WTC11 (cell line): ENCODE data around the gene DHX57. TPM values are rescaled to one million over a fixed set of nuclear protein-coding genes. Genes with fewer than 3 reads are reported as not detected.

ENCODE experiments used
- ATAC-seq: fragments of 200-7000 bp; cut with Tn5 transposase; 2 replicates; pipeline ENCODE4 v1.10.0; 2021; ENCODE audit warnings: mild to moderate bottlenecking, moderate library complexity
- CTCF ChIA-PET: fragments of 300-600 bp; sonication (Branson Sonifier 250); formaldehyde crosslinking; loops from one replicate; lab custom pipeline; 2021; ENCODE audit warnings: antibody characterized with exemption; lab: Charles Lee
- POLR2A ChIA-PET: fragments of 350-600 bp; sonication (Branson Sonifier 250); formaldehyde crosslinking; loops from one replicate; lab custom pipeline; 2021; ENCODE audit warnings: antibody characterized with exemption; lab: Charles Lee
- DNase-seq: peaks from one replicate; pipeline ENCODE4 v3.0.0; 2021; ENCODE audit warnings: low spot score
- H3K27ac Mint-ChIP-seq: 2 replicates; pipeline ENCODE4 v1.8.0; 2021; ENCODE audit warnings: mixed read lengths
- H3K27me3 Mint-ChIP-seq: 2 replicates; pipeline ENCODE4 v1.8.0; 2021; ENCODE audit warnings: low read depth, mild to moderate bottlenecking, moderate library complexity, mixed read lengths
- H3K36me3 Mint-ChIP-seq: 2 replicates; pipeline ENCODE4 v1.8.0; 2021; ENCODE audit warnings: mixed read lengths
- H3K4me1 Mint-ChIP-seq: 2 replicates; pipeline ENCODE4 v1.8.0; 2022; ENCODE audit warnings: mixed read lengths
- H3K4me3 Mint-ChIP-seq: 2 replicates; pipeline ENCODE4 v1.8.0; 2021; ENCODE audit warnings: mild to moderate bottlenecking, moderate library complexity, mixed read lengths
- H3K9me3 Mint-ChIP-seq: 2 replicates; pipeline ENCODE4 v1.8.0; 2021; ENCODE audit warnings: mixed read lengths
- CREB1 ChIP-seq: sonication (generic); formaldehyde crosslinking; IDR thresholded peaks from 2 replicates; pipeline ENCODE4 v1.8.0; 2023; ENCODE audit warnings: mild to moderate bottlenecking, missing genetic modification reagents
- EMX1 ChIP-seq: fragments of 250-450 bp; sonication (Bioruptor Pico); IDR thresholded peaks from 2 replicates; pipeline ENCODE4 v1.8.0; 2021; ENCODE audit warnings: mild to moderate bottlenecking
- ETV6 ChIP-seq: sonication (generic); formaldehyde crosslinking; IDR thresholded peaks from 2 replicates; pipeline ENCODE4 v1.8.1; 2022; ENCODE audit warnings: mild to moderate bottlenecking, missing genetic modification reagents
- KAT7 ChIP-seq: sonication (generic); formaldehyde crosslinking; IDR thresholded peaks from 2 replicates; pipeline ENCODE4 v1.8.1; 2023; ENCODE audit warnings: missing genetic modification reagents, mild to moderate bottlenecking, borderline replicate concordance
- NFE2L1 ChIP-seq: sonication (generic); formaldehyde crosslinking; IDR thresholded peaks from 2 replicates; pipeline ENCODE4 v1.8.1; 2023; ENCODE audit warnings: missing genetic modification reagents
- NR3C1 ChIP-seq: sonication (generic); formaldehyde crosslinking; conservative IDR thresholded peaks from 2 replicates; pipeline ENCODE4 v1.8.1; 2023; ENCODE audit warnings: low read depth, mild to moderate bottlenecking, missing genetic modification reagents
- OVOL2 ChIP-seq: fragments of 250-450 bp; sonication (Bioruptor Pico); IDR thresholded peaks from 2 replicates; pipeline ENCODE4 v1.9.0; 2021; ENCODE audit warnings: mild to moderate bottlenecking, borderline replicate concordance
- RORB ChIP-seq: fragments of 250-450 bp; sonication (Bioruptor Pico); IDR thresholded peaks from 2 replicates; pipeline ENCODE4 v1.9.0; 2021; ENCODE audit warnings: mild to moderate bottlenecking
- ZNF121 ChIP-seq: sonication (generic); formaldehyde crosslinking; IDR thresholded peaks from 2 replicates; pipeline ENCODE4 v1.8.0; 2023; ENCODE audit warnings: missing genetic modification reagents
- ZNF219 ChIP-seq: sonication (generic); formaldehyde crosslinking; IDR thresholded peaks from 2 replicates; pipeline ENCODE4 v1.8.0; 2023; ENCODE audit warnings: missing genetic modification reagents, mild to moderate bottlenecking, borderline replicate concordance
- ZNF263 ChIP-seq: sonication (generic); formaldehyde crosslinking; IDR thresholded peaks from 2 replicates; pipeline ENCODE4 v1.8.1; 2022; ENCODE audit warnings: low read depth, mild to moderate bottlenecking, moderate library complexity, missing genetic modification reagents
- total RNA-seq: library from RNA; stranded (reverse); gene quantifications from 3 replicates; pipeline ENCODE4 v1.2.3, GENCODE V29; 2021
- TF ChIP-seq, protein P1 (sequence below): sonication (generic); formaldehyde crosslinking; IDR thresholded peaks from 2 replicates; pipeline ENCODE4 v1.8.1; 2023; ENCODE audit warnings: mild to moderate bottlenecking, moderate library complexity, missing genetic modification reagents
- TF ChIP-seq, protein P2 (sequence below): sonication (generic); formaldehyde crosslinking; IDR thresholded peaks from 2 replicates; pipeline ENCODE4 v1.8.1; 2022; ENCODE audit warnings: low read depth, missing genetic modification reagents, borderline replicate concordance
- TF ChIP-seq, protein P3 (sequence below): sonication (generic); formaldehyde crosslinking; IDR thresholded peaks from 2 replicates; pipeline ENCODE4 v1.8.0; 2022; ENCODE audit warnings: missing genetic modification reagents
- TF ChIP-seq, protein P4 (sequence below): fragments of 250-450 bp; sonication (Bioruptor Pico); IDR thresholded peaks from 2 replicates; pipeline ENCODE4 v2.1.2; 2022; ENCODE audit warnings: mild to moderate bottlenecking, moderate library complexity
- TF ChIP-seq, protein P5 (sequence below): sonication (generic); formaldehyde crosslinking; conservative IDR thresholded peaks from 2 replicates; pipeline ENCODE4 v1.8.1; 2023; ENCODE audit warnings: mild to moderate bottlenecking, low read depth, missing genetic modification reagents, moderate library complexity
- TF ChIP-seq, protein P6 (sequence below): sonication (generic); formaldehyde crosslinking; conservative IDR thresholded peaks from 2 replicates; pipeline ENCODE4 v1.8.1; 2022; ENCODE audit warnings: mild to moderate bottlenecking, missing genetic modification reagents
- TF ChIP-seq, protein P7 (sequence below): sonication (generic); formaldehyde crosslinking; IDR thresholded peaks from 2 replicates; pipeline ENCODE4 v1.8.0; 2023; ENCODE audit warnings: mild to moderate bottlenecking, missing genetic modification reagents

Gene DHX57
- total RNA-seq, 1 experiment from 2014 or later = 30.3 TPM

DNA sequence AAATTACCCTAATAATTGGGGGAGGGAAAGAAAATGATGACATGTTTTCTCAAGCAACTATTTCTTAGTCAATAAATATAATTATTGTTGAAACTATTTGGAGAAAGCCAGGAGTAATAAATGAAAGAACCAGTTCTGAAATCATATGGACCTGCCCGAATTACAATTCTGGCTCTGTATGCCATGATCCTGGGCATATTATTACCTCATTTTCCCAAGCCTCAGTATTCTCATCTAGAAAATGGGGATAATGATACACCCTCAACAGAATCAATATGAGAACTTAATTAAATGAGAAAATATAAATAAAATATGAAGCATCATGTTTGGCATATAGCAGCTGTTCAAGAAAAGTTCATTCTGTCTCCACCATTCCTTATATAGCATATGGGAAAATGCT, 36.9 kb upstream of the DHX57 start:
- Mint-ChIP-seq H3K4me3 (no peak overlapping the region), H3K27me3 (no peaks in the 10 kb centered on the region), H3K36me3 (no peaks in the 10 kb centered on the region), H3K4me1 (no peaks in the 10 kb centered on the region), H3K27ac (no peak overlapping the region), H3K9me3 (no peaks in the 10 kb centered on the region)
- no peak for TF ChIP-seq NR3C1 (CRISPR knock-in tag)
- TF ChIP-seq, protein P1, sequence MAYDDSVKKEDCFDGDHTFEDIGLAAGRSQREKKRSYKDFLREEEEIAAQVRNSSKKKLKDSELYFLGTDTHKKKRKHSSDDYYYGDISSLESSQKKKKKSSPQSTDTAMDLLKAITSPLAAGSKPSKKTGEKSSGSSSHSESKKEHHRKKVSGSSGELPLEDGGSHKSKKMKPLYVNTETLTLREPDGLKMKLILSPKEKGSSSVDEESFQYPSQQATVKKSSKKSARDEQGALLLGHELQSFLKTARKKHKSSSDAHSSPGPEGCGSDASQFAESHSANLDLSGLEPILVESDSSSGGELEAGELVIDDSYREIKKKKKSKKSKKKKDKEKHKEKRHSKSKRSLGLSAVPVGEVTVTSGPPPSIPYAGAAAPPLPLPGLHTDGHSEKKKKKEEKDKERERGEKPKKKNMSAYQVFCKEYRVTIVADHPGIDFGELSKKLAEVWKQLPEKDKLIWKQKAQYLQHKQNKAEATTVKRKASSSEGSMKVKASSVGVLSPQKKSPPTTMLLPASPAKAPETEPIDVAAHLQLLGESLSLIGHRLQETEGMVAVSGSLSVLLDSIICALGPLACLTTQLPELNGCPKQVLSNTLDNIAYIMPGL (CRISPR knock-in tag) = no peak
- TF ChIP-seq, protein P2, sequence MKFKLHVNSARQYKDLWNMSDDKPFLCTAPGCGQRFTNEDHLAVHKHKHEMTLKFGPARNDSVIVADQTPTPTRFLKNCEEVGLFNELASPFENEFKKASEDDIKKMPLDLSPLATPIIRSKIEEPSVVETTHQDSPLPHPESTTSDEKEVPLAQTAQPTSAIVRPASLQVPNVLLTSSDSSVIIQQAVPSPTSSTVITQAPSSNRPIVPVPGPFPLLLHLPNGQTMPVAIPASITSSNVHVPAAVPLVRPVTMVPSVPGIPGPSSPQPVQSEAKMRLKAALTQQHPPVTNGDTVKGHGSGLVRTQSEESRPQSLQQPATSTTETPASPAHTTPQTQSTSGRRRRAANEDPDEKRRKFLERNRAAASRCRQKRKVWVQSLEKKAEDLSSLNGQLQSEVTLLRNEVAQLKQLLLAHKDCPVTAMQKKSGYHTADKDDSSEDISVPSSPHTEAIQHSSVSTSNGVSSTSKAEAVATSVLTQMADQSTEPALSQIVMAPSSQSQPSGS = no peak
- TF ChIP-seq, protein P3, sequence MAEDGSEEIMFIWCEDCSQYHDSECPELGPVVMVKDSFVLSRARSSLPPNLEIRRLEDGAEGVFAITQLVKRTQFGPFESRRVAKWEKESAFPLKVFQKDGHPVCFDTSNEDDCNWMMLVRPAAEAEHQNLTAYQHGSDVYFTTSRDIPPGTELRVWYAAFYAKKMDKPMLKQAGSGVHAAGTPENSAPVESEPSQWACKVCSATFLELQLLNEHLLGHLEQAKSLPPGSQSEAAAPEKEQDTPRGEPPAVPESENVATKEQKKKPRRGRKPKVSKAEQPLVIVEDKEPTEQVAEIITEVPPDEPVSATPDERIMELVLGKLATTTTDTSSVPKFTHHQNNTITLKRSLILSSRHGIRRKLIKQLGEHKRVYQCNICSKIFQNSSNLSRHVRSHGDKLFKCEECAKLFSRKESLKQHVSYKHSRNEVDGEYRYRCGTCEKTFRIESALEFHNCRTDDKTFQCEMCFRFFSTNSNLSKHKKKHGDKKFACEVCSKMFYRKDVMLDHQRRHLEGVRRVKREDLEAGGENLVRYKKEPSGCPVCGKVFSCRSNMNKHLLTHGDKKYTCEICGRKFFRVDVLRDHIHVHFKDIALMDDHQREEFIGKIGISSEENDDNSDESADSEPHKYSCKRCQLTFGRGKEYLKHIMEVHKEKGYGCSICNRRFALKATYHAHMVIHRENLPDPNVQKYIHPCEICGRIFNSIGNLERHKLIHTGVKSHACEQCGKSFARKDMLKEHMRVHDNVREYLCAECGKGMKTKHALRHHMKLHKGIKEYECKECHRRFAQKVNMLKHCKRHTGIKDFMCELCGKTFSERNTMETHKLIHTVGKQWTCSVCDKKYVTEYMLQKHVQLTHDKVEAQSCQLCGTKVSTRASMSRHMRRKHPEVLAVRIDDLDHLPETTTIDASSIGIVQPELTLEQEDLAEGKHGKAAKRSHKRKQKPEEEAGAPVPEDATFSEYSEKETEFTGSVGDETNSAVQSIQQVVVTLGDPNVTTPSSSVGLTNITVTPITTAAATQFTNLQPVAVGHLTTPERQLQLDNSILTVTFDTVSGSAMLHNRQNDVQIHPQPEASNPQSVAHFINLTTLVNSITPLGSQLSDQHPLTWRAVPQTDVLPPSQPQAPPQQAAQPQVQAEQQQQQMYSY = no peak
- TF ChIP-seq, protein P4, sequence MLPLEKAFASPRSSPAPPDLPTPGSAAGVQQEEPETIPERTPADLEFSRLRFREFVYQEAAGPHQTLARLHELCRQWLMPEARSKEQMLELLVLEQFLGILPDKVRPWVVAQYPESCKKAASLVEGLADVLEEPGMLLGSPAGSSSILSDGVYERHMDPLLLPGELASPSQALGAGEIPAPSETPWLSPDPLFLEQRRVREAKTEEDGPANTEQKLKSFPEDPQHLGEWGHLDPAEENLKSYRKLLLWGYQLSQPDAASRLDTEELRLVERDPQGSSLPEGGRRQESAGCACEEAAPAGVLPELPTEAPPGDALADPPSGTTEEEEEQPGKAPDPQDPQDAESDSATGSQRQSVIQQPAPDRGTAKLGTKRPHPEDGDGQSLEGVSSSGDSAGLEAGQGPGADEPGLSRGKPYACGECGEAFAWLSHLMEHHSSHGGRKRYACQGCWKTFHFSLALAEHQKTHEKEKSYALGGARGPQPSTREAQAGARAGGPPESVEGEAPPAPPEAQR = no peak
- TF ChIP-seq, protein P5, sequence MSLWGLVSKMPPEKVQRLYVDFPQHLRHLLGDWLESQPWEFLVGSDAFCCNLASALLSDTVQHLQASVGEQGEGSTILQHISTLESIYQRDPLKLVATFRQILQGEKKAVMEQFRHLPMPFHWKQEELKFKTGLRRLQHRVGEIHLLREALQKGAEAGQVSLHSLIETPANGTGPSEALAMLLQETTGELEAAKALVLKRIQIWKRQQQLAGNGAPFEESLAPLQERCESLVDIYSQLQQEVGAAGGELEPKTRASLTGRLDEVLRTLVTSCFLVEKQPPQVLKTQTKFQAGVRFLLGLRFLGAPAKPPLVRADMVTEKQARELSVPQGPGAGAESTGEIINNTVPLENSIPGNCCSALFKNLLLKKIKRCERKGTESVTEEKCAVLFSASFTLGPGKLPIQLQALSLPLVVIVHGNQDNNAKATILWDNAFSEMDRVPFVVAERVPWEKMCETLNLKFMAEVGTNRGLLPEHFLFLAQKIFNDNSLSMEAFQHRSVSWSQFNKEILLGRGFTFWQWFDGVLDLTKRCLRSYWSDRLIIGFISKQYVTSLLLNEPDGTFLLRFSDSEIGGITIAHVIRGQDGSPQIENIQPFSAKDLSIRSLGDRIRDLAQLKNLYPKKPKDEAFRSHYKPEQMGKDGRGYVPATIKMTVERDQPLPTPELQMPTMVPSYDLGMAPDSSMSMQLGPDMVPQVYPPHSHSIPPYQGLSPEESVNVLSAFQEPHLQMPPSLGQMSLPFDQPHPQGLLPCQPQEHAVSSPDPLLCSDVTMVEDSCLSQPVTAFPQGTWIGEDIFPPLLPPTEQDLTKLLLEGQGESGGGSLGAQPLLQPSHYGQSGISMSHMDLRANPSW (CRISPR knock-in tag) = no peak
- no peak for TF ChIP-seq EMX1 (CRISPR knock-in tag)
- TF ChIP-seq OVOL2 = no peak
- no peak for TF ChIP-seq ZNF121 (CRISPR knock-in tag)
- TF ChIP-seq, protein P6, sequence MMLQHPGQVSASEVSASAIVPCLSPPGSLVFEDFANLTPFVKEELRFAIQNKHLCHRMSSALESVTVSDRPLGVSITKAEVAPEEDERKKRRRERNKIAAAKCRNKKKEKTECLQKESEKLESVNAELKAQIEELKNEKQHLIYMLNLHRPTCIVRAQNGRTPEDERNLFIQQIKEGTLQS = no peak
- no peak for TF ChIP-seq RORB
- no peak for TF ChIP-seq ETV6
- TF ChIP-seq ZNF263 (CRISPR knock-in tag) = no peak
- no peak for TF ChIP-seq KAT7
- no peak for TF ChIP-seq ZNF219
- TF ChIP-seq CREB1 (CRISPR knock-in tag) = no peak
- TF ChIP-seq NFE2L1 (CRISPR knock-in tag) = no peak
- TF ChIP-seq, protein P7, sequence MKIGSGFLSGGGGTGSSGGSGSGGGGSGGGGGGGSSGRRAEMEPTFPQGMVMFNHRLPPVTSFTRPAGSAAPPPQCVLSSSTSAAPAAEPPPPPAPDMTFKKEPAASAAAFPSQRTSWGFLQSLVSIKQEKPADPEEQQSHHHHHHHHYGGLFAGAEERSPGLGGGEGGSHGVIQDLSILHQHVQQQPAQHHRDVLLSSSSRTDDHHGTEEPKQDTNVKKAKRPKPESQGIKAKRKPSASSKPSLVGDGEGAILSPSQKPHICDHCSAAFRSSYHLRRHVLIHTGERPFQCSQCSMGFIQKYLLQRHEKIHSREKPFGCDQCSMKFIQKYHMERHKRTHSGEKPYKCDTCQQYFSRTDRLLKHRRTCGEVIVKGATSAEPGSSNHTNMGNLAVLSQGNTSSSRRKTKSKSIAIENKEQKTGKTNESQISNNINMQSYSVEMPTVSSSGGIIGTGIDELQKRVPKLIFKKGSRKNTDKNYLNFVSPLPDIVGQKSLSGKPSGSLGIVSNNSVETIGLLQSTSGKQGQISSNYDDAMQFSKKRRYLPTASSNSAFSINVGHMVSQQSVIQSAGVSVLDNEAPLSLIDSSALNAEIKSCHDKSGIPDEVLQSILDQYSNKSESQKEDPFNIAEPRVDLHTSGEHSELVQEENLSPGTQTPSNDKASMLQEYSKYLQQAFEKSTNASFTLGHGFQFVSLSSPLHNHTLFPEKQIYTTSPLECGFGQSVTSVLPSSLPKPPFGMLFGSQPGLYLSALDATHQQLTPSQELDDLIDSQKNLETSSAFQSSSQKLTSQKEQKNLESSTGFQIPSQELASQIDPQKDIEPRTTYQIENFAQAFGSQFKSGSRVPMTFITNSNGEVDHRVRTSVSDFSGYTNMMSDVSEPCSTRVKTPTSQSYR (CRISPR knock-in tag) = no peak
- ChIA-PET CTCF (interaction anchor here (3.1 kb wide), 1 partner anchor 35 kb away, joined by 8 read pairs; no protein-coding TSS in a partner anchor), POLR2A (no interaction called here)
- DNase-seq (no peak), ATAC-seq (no peak)
